ENCODE measurements around the gene SHC1.
"Not testable (repeated sequence)": the region's sequence is repeated elsewhere in the genome, so short reads cannot be mapped to it uniquely, and the experiment has no call there.

SHC1 gene

GRCh38 chr1:154993572-154994268 is 23.2 kb upstream of the SHC1 start, which contains the start of gene LENEP:
LENEP (plus strand) TSS chr1:154993586; CDS start chr1:154993608, 22 bp downstream.
- no peak within 1 kb of the TSS for H3K4me3 ChIP-seq (ENCODE audit: low read depth, low read length)
- TF ChIP-seq CTCF (IDR thresholded peaks at IDR 0.05; ENCODE audit: control insufficient read depth, extremely low read depth, insufficient read depth): no peak
- no peak for DNase-seq (ENCODE audit: low read depth)

GRCh38 chr1:154992721-154993571 is 22.4 kb upstream of the SHC1 start:
- TF ChIP-seq CTCF (IDR thresholded peaks at IDR 0.05; ENCODE audit: control insufficient read depth, extremely low read depth, insufficient read depth): no peak
- DNase-seq (ENCODE audit: low read depth): no peak
- no peak overlapping the region for H3K4me3 ChIP-seq (ENCODE audit: low read depth, low read length)

DNA sequence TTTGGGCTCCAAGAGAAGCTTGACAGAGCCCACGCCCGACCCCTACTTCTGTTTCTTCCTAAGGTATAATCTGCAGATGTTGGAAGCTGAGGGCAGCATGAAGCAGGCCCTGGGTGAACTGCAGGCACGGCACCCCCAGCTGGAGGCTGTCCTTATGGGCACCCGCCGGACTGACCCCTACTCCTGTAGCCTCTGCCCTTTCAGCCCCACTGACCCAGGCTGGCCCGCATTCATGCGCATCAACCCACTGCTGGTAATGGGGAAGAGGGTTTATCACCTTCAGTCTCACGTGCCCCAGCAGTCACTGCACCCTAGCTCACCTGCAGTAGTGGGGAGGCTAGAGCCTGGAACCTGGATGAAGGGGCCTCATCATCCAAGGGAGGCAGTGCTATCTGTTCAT is 19.7 kb upstream of the SHC1 start:
- DNase-seq (ENCODE audit: low read depth): no peak
- H3K4me3 ChIP-seq (ENCODE audit: low read depth, low read length): no peak overlapping the region
- no peak for TF ChIP-seq CTCF (IDR thresholded peaks at IDR 0.05; ENCODE audit: control insufficient read depth, extremely low read depth, insufficient read depth)

- no peak overlapping the region for H3K4me3 ChIP-seq (ENCODE audit: low read depth, low read length)
- TF ChIP-seq CTCF (IDR thresholded peaks at IDR 0.05; ENCODE audit: control insufficient read depth, extremely low read depth, insufficient read depth): no peak
- DNase-seq (ENCODE audit: low read depth): no peak
Measured at GRCh38 chr1:154989195-154989860, 18.8 kb upstream of the SHC1 start.

DNA sequence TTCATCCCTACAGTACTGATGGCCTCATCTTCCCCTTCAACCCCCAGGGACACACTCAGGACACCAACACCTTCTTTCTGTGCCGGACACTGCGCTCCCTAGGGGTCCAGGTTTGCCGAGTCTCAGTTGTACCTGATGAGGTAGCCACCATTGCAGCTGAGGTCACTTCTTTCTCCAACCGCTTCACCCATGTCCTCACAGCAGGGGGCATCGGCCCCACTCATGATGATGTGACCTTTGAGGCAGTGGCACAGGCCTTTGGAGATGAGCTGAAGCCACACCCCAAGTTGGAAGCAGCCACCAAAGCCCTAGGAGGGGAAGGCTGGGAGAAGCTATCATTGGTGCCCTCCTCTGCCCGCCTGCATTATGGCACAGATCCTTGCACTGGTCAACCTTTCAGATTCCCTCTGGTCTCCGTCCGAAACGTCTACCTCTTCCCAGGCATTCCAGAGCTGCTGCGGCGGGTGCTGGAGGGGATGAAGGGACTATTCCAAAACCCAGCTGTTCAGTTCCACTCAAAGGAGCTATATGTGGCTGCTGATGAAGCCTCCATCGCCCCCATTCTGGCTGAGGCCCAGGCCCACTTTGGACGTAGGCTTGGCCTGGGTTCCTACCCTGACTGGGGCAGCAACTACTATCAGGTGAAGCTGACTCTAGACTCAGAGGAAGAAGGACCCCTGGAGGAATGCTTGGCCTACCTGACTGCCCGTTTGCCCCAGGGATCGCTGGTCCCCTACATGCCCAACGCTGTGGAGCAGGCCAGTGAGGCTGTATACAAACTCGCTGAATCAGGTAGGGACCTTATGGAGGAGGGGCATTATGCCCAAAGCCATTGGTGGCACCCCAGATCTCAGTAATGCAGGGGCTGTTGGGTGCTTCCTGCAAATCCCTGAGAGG is 17.8 kb upstream of the SHC1 start:
- DNase-seq (ENCODE audit: low read depth): no peak
- no peak overlapping the region for H3K4me3 ChIP-seq (ENCODE audit: low read depth, low read length)
- TF ChIP-seq CTCF (IDR thresholded peaks at IDR 0.05; ENCODE audit: control insufficient read depth, extremely low read depth, insufficient read depth): 0 out of 2 replicates have a peak, but pooled peaks have one; percentile 12

DNA sequence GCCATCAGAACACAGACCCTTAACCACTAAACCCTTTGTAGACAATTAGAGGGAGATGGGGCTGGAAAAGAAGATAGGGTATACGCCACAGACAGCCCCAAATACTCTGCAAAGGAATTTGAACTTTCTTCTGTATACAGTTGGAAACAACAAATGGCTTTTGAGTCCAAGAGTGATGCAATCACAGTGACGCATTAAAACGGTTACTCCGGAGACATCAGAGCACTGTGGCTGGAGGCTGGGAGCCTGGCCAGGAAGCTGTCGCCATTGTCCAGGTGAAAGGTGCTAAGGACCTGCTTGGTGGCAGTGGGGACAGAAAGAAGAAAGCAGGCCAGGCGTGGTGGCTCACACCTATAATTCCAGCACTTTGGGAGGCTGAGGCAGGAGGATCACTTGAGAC is 16.8 kb upstream of the SHC1 start:
- no peak for DNase-seq (ENCODE audit: low read depth)
- no peak overlapping the region for H3K4me3 ChIP-seq (ENCODE audit: low read depth, low read length)
- no peak for TF ChIP-seq CTCF (IDR thresholded peaks at IDR 0.05; ENCODE audit: control insufficient read depth, extremely low read depth, insufficient read depth)

GRCh38 chr1:154986736-154987135 is 16.2 kb upstream of the SHC1 start:
- H3K4me3 ChIP-seq (ENCODE audit: low read depth, low read length); DNase-seq (ENCODE audit: low read depth): not testable (repeated sequence)

Data from LNCaP clone FGC (cell line).